ENCODE data around the gene GOLGB1. TPM values are rescaled to one million over a fixed set of nuclear protein-coding genes. Genes with fewer than 3 reads are reported as not detected.
"Not testable (repeated sequence)": the region's sequence is repeated elsewhere in the genome, so short reads cannot be mapped to it uniquely, and the experiment has no call there.

Gene GOLGB1, protein sequence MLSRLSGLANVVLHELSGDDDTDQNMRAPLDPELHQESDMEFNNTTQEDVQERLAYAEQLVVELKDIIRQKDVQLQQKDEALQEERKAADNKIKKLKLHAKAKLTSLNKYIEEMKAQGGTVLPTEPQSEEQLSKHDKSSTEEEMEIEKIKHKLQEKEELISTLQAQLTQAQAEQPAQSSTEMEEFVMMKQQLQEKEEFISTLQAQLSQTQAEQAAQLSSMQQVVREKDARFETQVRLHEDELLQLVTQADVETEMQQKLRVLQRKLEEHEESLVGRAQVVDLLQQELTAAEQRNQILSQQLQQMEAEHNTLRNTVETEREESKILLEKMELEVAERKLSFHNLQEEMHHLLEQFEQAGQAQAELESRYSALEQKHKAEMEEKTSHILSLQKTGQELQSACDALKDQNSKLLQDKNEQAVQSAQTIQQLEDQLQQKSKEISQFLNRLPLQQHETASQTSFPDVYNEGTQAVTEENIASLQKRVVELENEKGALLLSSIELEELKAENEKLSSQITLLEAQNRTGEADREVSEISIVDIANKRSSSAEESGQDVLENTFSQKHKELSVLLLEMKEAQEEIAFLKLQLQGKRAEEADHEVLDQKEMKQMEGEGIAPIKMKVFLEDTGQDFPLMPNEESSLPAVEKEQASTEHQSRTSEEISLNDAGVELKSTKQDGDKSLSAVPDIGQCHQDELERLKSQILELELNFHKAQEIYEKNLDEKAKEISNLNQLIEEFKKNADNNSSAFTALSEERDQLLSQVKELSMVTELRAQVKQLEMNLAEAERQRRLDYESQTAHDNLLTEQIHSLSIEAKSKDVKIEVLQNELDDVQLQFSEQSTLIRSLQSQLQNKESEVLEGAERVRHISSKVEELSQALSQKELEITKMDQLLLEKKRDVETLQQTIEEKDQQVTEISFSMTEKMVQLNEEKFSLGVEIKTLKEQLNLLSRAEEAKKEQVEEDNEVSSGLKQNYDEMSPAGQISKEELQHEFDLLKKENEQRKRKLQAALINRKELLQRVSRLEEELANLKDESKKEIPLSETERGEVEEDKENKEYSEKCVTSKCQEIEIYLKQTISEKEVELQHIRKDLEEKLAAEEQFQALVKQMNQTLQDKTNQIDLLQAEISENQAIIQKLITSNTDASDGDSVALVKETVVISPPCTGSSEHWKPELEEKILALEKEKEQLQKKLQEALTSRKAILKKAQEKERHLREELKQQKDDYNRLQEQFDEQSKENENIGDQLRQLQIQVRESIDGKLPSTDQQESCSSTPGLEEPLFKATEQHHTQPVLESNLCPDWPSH (N-terminal part only)
- total RNA-seq (10 to 100 TPM; 56.1 to 66.9 TPM), total RNA-seq (287 to 307 reads per million in 2 donors)

DNA sequence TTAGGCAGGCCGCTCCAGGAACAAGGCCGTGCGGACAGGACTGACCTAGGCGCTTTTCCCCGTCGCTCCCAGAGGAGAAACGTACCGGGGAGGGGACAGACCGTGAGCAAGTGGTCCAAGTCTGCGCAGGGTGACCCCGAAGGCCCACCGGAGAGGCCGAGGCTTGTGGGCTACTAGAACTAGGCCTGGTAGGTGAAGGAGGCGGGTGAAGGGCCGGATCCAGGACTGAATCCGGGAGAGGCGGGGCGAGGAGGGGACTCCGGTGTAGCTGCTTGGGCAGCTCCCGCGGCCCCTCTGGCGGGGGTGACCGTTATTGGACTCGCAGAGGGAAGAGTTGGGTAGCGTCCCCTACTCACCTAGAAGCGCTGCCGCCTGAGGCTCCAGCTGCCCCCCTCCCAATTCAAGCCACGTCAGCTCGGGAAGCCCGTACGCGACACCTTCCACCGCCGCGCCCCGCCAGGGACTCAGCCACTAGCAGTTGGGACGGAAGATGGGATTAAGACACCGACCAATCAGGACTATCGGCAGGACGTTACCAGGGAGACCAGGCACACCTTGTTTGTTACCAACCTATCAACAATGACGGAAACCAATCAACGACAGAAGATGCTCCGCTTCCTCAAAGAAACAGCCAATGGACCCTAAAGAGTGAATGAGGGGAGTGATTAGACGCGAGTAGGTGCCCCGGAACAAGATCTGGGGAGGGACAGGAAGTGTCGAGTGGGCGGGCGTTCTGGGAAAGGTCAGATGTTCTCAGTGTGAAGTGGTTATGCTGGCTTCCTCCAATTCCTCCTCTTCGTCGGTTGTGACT is at the start of gene GOLGB1:
Gene GOLGB1, minus strand, starts transcription at position 466 of the 811 bp plus-strand sequence. CDS start 18,770 bp downstream, outside the sequence.
- Mint-ChIP-seq H3K36me3 (ENCODE audit: low read depth) (peaks cover 3% of the 10 kb centered on the region), H3K27ac (peak within 1 kb of the TSS; percentile 14), H3K27me3 (peaks cover 14% of the 10 kb centered on the region), H3K4me3 (peak within 1 kb of the TSS; percentile 28), H3K4me1 (peaks cover 7% of the 10 kb centered on the region)
- DNase-seq (peak; percentile 81 to 86 (median 82)), ATAC-seq (peak; percentile 95)
- H3K9me3 ChIP-seq (ENCODE audit: control insufficient read depth, low read length, poor library complexity, severe bottlenecking), result no peaks in the 10 kb centered on the region

- Mint-ChIP-seq H3K4me3 (no peak overlapping the region), H3K4me1 (peaks cover 7% of the 10 kb centered on the region), H3K27ac (no peak overlapping the region), H3K27me3 (no peaks in the 10 kb centered on the region), H3K36me3 (ENCODE audit: low read depth) (peaks cover 4% of the 10 kb centered on the region)
- no peaks in the 10 kb centered on the region for H3K9me3 ChIP-seq (ENCODE audit: control insufficient read depth, low read length, poor library complexity, severe bottlenecking)
- no peak for DNase-seq
- no peak for ATAC-seq
Measured at GRCh38 chr3:121796970-121797369, 47.4 kb upstream of the GOLGB1 start.

- Mint-ChIP-seq H3K4me1 (peaks cover 2% of the 10 kb centered on the region), H3K27me3 (no peaks in the 10 kb centered on the region), H3K27ac (no peak overlapping the region), H3K36me3 (ENCODE audit: low read depth) (peaks cover 2% of the 10 kb centered on the region), H3K4me3 (no peak overlapping the region)
- no peak for DNase-seq
- no peak for ATAC-seq
- no peaks in the 10 kb centered on the region for H3K9me3 ChIP-seq (ENCODE audit: control insufficient read depth, low read length, poor library complexity, severe bottlenecking)
Measured at GRCh38 chr3:121794264-121794983, 44.9 kb upstream of the GOLGB1 start.

GRCh38 chr3:121793078-121793477 is 43.5 kb upstream of the GOLGB1 start:
- H3K9me3 ChIP-seq (ENCODE audit: control insufficient read depth, low read length, poor library complexity, severe bottlenecking), result no peaks in the 10 kb centered on the region
- DNase-seq, result no peak
- H3K27ac Mint-ChIP-seq, result no peak overlapping the region
- H3K4me1 Mint-ChIP-seq, result peaks cover 4% of the 10 kb centered on the region
- peak overlapping the region; percentile 25 for H3K4me3 Mint-ChIP-seq
- H3K27me3 Mint-ChIP-seq, result no peaks in the 10 kb centered on the region
- H3K36me3 Mint-ChIP-seq (ENCODE audit: low read depth), result peaks cover 11% of the 10 kb centered on the region
- no peak for ATAC-seq

GRCh38 chr3:121786485-121786884 is 36.9 kb upstream of the GOLGB1 start:
- DNase-seq (no peak), ATAC-seq (no peak)
- Mint-ChIP-seq H3K27ac (no peak overlapping the region), H3K4me3 (no peak overlapping the region), H3K4me1 (peaks cover 4% of the 10 kb centered on the region), H3K36me3 (ENCODE audit: low read depth) (peaks cover 19% of the 10 kb centered on the region), H3K27me3 (no peaks in the 10 kb centered on the region)
- no peaks in the 10 kb centered on the region for H3K9me3 ChIP-seq (ENCODE audit: control insufficient read depth, low read length, poor library complexity, severe bottlenecking)

DNA sequence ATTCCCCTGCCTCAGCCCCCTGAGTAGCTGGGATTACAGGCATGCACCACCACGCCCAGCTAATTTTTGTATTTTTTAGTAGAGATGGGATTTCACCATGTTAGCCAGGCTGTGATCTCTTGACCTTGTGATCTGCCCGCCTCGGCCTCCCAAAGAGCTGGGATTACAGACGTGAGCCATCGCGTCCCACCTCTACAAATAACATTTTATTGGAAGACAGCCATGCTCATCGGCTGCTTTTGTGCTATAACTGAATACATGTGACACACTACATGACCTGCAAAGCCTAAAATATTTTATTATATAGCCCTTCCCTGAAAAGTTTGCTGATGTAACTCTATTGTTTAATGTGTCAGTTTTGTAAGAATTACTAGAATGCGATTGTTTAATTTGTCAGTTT is 33.2 kb upstream of the GOLGB1 start:
- not testable (repeated sequence) for DNase-seq; H3K4me3 Mint-ChIP-seq; ATAC-seq; H3K27ac Mint-ChIP-seq; H3K4me1 Mint-ChIP-seq; H3K9me3 ChIP-seq (ENCODE audit: control insufficient read depth, low read length, poor library complexity, severe bottlenecking); H3K27me3 Mint-ChIP-seq
- peaks cover 26% of the 10 kb centered on the region for H3K36me3 Mint-ChIP-seq (ENCODE audit: low read depth)

DNA sequence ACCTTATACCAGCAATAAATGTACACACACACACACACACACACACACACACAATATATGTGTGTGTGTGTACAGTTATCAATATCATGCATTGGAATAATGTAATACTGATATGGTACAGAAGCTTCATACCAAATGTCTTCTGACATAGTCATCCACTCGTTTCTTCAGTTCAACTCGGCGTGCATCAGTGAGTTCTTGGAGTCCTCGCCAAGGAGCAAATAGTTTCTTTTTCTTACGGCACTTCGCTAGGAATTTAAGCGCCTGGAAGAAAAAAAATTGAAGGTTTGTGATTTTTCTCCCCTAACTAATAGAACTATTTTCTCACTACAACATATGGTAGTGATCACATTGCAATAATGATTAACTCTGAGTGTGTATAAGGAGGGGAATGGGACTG is 32.1 kb upstream of the GOLGB1 start:
- H3K36me3 Mint-ChIP-seq (ENCODE audit: low read depth), result peaks cover 23% of the 10 kb centered on the region
- no peak overlapping the region for H3K27ac Mint-ChIP-seq
- H3K4me1 Mint-ChIP-seq, result no peaks in the 10 kb centered on the region
- ATAC-seq (no peak), DNase-seq (no peak)
- no peak overlapping the region for H3K4me3 Mint-ChIP-seq
- no peaks in the 10 kb centered on the region for H3K27me3 Mint-ChIP-seq
- H3K9me3 ChIP-seq (ENCODE audit: control insufficient read depth, low read length, poor library complexity, severe bottlenecking), result no peaks in the 10 kb centered on the region

DNA sequence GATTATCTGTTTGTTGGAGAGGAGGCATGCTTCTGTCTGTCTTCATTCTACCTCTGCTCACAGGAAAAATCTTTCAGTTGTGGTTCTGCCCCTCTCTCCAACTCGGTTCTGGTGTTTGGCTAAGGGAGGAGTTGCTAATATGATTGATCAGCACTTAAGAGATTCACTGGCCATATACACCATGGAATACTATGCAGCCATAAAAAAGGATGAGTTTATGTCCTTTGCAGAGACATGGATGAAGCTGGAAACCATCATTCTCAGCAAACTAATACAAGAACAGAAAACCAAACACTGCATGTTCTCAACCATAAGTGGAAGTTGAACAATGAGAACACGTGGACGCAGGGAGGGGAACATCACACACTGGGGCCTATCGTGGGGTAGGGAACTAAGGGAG is 25.6 kb upstream of the GOLGB1 start:
- H3K27me3 Mint-ChIP-seq; H3K27ac Mint-ChIP-seq; H3K4me3 Mint-ChIP-seq; DNase-seq; H3K4me1 Mint-ChIP-seq; ATAC-seq; H3K9me3 ChIP-seq (ENCODE audit: control insufficient read depth, low read length, poor library complexity, severe bottlenecking): not testable (repeated sequence)
- H3K36me3 Mint-ChIP-seq (ENCODE audit: low read depth), result peaks cover 24% of the 10 kb centered on the region

- no peak for DNase-seq
- Mint-ChIP-seq H3K27me3 (no peaks in the 10 kb centered on the region), H3K4me3 (no peak overlapping the region), H3K27ac (no peak overlapping the region), H3K36me3 (ENCODE audit: low read depth) (peaks cover 11% of the 10 kb centered on the region), H3K4me1 (no peaks in the 10 kb centered on the region)
- no peaks in the 10 kb centered on the region for H3K9me3 ChIP-seq (ENCODE audit: control insufficient read depth, low read length, poor library complexity, severe bottlenecking)
- no peak for ATAC-seq
Measured at GRCh38 chr3:121769246-121769645, 19.7 kb upstream of the GOLGB1 start.

DNA sequence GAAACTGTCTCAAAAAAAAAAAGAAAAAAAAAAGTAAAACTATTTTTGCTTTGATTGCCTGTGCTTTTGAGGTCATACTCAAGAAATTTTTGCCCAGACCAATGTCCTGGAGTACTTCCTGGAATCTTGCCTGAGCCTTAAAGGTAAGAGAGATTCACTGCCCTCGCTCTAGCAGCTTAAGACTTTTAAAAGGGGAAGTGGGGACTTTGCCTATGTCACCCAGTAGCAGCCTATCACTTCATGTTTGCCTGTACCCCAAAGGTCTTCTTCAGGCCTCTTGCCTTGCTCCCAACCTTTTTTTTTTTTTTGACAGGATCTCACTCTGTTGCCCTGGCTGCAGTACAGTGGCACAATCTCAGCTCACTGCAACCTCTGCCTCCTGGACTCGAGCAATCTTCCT is 18.9 kb upstream of the GOLGB1 start:
- H3K4me3 Mint-ChIP-seq, result no peak overlapping the region
- no peaks in the 10 kb centered on the region for H3K27me3 Mint-ChIP-seq
- ATAC-seq (no peak), DNase-seq (no peak)
- no peaks in the 10 kb centered on the region for H3K4me1 Mint-ChIP-seq
- no peaks in the 10 kb centered on the region for H3K9me3 ChIP-seq (ENCODE audit: control insufficient read depth, low read length, poor library complexity, severe bottlenecking)
- H3K27ac Mint-ChIP-seq, result no peak overlapping the region
- peaks cover 4% of the 10 kb centered on the region for H3K36me3 Mint-ChIP-seq (ENCODE audit: low read depth)

DNA sequence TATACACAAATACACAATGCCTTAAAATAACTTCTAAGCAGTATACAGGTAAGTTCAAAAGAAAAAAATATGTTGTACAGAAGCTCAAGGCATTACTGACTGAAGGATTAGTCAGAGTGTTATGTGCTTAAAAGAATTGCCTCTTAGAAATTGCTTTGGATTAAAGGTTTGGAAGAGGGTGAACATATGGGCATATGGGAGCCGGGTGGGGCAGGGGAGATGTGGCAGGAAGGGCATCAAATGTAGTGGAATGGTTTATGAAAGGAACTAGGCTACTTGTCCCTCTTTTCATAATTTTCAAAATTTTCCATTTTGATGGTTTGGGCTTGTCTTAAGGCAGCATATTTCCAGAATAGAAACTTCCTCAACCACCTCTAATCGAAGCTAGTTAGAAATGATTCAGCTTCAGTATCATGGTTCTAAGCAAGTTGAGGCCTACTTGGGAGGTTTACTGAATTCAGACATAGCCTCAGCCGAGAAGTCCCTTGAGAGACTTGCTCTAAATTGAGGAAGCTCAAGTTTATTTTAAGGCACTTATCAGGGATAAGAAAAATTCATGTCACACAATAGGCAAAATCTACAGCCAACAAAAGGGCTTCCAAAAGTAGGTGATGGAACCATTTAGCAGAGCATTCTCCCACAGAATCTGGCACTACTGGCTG is 10.1 kb upstream of the GOLGB1 start:
- DNase-seq, result no peak
- no peak for ATAC-seq
- Mint-ChIP-seq H3K27ac (no peak overlapping the region), H3K36me3 (ENCODE audit: low read depth) (no peaks in the 10 kb centered on the region), H3K4me1 (no peaks in the 10 kb centered on the region), H3K27me3 (no peaks in the 10 kb centered on the region), H3K4me3 (no peak overlapping the region)
- H3K9me3 ChIP-seq (ENCODE audit: control insufficient read depth, low read length, poor library complexity, severe bottlenecking), result no peaks in the 10 kb centered on the region
